ENCODE results near the gene DEFB132.

The DEFB132 gene

DNA sequence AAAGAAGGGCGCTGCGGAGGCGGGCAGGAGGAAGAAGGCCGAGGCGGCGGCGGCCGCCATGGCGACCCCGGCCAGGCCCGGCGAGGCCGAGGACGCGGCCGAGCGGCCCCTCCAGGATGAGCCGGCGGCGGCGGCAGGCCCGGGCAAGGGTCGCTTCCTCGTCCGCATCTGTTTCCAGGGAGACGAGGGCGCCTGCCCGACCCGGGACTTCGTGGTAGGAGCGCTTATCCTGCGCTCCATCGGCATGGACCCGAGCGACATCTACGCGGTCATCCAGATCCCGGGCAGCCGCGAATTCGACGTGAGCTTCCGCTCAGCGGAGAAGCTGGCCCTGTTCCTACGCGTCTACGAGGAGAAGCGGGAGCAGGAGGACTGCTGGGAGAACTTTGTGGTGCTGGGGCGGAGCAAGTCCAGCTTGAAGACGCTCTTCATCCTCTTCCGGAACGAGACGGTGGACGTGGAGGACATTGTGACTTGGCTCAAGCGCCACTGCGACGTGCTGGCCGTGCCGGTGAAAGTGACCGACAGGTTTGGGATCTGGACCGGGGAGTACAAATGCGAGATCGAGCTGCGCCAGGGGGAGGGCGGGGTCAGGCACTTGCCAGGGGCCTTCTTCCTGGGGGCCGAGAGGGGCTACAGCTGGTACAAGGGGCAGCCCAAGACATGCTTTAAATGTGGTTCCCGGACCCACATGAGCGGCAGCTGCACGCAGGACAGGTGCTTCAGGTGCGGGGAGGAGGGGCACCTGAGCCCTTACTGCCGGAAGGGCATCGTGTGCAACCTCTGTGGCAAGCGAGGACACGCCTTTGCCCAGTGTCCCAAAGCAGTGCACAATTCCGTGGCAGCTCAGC is 40.6 kb downstream of the DEFB132 start:
- no peak for DNase-seq (ENCODE audit: low read depth, low spot score)
- Histone ChIP-seq H3K36me3 (ENCODE audit: insufficient read depth, insufficient read length, low read length) (peaks cover 13% of the 10 kb centered on the region), H3K9me3 (ENCODE audit: insufficient read depth, low read length) (peaks cover 10% of the 10 kb centered on the region; the same call in 1 of the 2 replicates), H3K4me3 (ENCODE audit: insufficient read length, low read depth) (peak overlapping the region; percentile 86), H3K4me1 (ENCODE audit: insufficient read depth, insufficient read length) (peaks cover 2% of the 10 kb centered on the region), H3K27me3 (ENCODE audit: insufficient read depth, insufficient read length) (peaks cover 17% of the 10 kb centered on the region), H3K9ac (ENCODE audit: insufficient read length, low read depth) (peak overlapping the region; percentile 97)
- TF ChIP-seq YY1 (IDR thresholded peaks at IDR 0.05; ENCODE audit: insufficient read depth, insufficient read length) (no peak), SUZ12 (IDR thresholded peaks at IDR 0.05; ENCODE audit: extremely low read depth, insufficient read depth, insufficient read length) (no peak), ZNF274 (IDR thresholded peaks at IDR 0.05; ENCODE audit: low read depth, low read length) (no peak)

DNA sequence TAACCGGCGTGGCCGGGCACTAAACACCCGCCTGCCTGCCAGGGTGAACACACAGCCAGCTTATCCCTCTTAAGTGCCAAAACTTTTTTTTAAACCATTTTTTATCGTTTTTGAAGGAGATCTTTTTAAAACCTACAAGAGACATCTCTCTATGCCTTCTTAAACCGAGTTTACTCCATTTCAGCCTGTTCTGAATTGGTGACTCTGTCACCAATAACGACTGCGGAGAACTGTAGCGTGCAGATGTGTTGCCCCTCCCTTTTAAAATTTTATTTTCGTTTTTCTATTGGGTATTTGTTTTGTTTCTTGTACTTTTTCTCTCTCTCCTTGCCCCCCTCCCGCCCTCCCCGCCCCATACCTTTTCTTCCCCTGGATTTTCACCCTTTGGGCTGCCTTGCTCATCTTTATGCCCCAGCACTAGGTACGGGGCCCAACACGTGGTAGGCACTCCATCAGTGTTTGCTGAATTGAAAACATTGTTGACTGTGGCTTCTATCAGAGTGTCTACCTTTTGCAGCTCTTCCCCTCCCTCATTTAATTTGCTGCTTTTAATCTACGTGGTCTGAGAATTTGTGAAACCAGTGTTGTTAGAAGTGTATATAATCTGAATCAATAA is 41.4 kb downstream of the DEFB132 start:
- Histone ChIP-seq H3K4me1 (ENCODE audit: insufficient read depth, insufficient read length) (peaks cover 2% of the 10 kb centered on the region), H3K27me3 (ENCODE audit: insufficient read depth, insufficient read length) (peaks cover 17% of the 10 kb centered on the region), H3K36me3 (ENCODE audit: insufficient read depth, insufficient read length, low read length) (peaks cover 13% of the 10 kb centered on the region), H3K9me3 (ENCODE audit: insufficient read depth, low read length) (peaks cover 13% of the 10 kb centered on the region; the same call in 1 of the 2 replicates), H3K9ac (ENCODE audit: insufficient read length, low read depth) (peak overlapping the region; percentile 97), H3K4me3 (ENCODE audit: insufficient read length, low read depth) (peak overlapping the region; percentile 86)
- TF ChIP-seq ZNF274 (IDR thresholded peaks at IDR 0.05; ENCODE audit: low read depth, low read length) (no peak), YY1 (IDR thresholded peaks at IDR 0.05; ENCODE audit: insufficient read depth, insufficient read length) (no peak), SUZ12 (IDR thresholded peaks at IDR 0.05; ENCODE audit: extremely low read depth, insufficient read depth, insufficient read length) (no peak)
- no peak for DNase-seq (ENCODE audit: low read depth, low spot score)

DNA sequence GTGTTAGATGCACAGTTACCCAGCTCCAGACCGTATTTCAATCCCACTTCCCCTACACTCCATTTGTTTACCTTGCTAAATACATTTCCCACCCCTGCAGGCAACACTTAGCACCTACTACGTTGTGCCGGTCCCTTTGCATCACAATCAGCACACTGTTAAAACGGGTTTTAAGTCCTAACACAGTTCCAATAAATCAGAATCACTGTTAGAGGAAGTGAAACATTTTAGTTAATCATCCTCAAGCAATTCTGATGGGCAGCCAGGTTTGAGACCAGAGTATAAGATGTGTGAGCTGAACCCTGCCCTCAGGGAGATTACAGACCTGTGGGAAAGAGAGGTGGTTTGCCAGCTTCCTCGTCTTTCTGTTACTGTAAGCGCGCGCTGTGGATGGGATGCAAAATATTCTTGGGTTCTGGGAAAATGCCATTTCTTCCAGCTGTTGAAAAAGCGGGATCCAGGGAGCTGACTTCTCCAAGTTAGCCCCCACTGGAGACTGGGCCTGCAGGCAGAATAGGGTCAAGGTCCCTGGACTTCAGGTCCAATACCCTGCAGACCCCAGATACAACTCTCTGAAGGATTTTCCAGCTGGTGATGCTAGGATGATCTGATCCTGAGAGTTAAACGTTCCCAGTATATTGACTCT is 42.9 kb downstream of the DEFB132 start:
- no peak for DNase-seq (ENCODE audit: low read depth, low spot score)
- Histone ChIP-seq H3K36me3 (ENCODE audit: insufficient read depth, insufficient read length, low read length) (peaks cover 13% of the 10 kb centered on the region), H3K9ac (ENCODE audit: insufficient read length, low read depth) (peak overlapping the region; percentile 52), H3K4me1 (ENCODE audit: insufficient read depth, insufficient read length) (peaks cover 2% of the 10 kb centered on the region), H3K4me3 (ENCODE audit: insufficient read length, low read depth) (peak overlapping the region; percentile 9), H3K9me3 (ENCODE audit: insufficient read depth, low read length) (peaks cover 13% of the 10 kb centered on the region; the same call in 1 of the 2 replicates), H3K27me3 (ENCODE audit: insufficient read depth, insufficient read length) (peaks cover 6% of the 10 kb centered on the region)
- TF ChIP-seq ZNF274 (IDR thresholded peaks at IDR 0.05; ENCODE audit: low read depth, low read length) (no peak), YY1 (IDR thresholded peaks at IDR 0.05; ENCODE audit: insufficient read depth, insufficient read length) (no peak), SUZ12 (IDR thresholded peaks at IDR 0.05; ENCODE audit: extremely low read depth, insufficient read depth, insufficient read length) (no peak)

DNA sequence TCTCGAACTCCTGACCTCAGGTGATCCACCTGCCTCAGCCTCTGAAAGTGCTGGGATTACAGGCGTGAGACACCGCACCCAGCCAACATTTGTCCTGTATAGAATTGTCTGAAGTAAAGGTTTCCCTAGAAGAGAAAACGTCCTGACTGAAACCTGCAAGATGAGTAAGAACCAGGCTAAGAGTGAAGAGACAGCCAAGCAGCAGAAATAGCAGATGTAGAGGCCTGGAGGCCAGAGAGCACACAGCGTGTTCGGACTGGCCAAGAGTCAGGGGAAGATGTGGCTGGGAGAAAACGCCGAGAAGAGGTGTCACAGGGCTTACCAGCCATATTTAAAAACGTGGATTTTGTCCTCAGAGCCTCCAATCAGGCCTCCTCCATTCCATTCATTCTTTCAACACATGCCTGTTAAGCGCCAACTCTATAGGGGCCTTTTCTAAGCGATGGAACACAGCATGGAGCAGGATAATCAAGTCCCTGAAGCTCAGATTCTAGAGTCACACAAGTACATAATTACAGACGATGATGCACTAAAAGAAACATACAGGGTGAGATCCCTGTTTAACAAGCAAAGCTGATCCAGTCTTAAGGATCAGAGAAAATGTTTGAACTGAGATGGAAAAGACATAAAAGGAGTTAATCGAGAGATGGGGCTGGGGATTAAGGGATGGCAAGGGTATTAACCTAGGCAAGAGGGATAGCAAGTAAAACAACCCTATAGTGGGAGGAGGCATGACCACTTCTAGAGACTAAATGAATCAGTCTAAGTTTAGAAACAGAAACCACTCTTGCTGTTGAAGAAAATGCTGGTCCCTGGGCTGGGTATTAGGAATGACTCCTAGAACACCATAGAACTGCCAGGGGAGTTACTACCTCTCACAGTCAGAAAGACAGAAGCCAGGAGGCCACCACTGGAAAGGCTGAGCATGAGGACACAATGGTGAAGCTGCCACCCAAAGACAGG is 44.6 kb downstream of the DEFB132 start:
- Histone ChIP-seq H3K4me3 (ENCODE audit: insufficient read length, low read depth) (no peak overlapping the region), H3K9ac (ENCODE audit: insufficient read length, low read depth) (no peak overlapping the region), H3K9me3 (ENCODE audit: insufficient read depth, low read length) (peaks cover 13% of the 10 kb centered on the region; the same call in 1 of the 2 replicates), H3K4me1 (ENCODE audit: insufficient read depth, insufficient read length) (peaks cover 2% of the 10 kb centered on the region), H3K36me3 (ENCODE audit: insufficient read depth, insufficient read length, low read length) (peaks cover 13% of the 10 kb centered on the region), H3K27me3 (ENCODE audit: insufficient read depth, insufficient read length) (no peaks in the 10 kb centered on the region)
- TF ChIP-seq ZNF274 (IDR thresholded peaks at IDR 0.05; ENCODE audit: low read depth, low read length) (no peak), YY1 (IDR thresholded peaks at IDR 0.05; ENCODE audit: insufficient read depth, insufficient read length) (no peak), SUZ12 (IDR thresholded peaks at IDR 0.05; ENCODE audit: extremely low read depth, insufficient read depth, insufficient read length) (no peak)
- no peak for DNase-seq (ENCODE audit: low read depth, low spot score)

DNA sequence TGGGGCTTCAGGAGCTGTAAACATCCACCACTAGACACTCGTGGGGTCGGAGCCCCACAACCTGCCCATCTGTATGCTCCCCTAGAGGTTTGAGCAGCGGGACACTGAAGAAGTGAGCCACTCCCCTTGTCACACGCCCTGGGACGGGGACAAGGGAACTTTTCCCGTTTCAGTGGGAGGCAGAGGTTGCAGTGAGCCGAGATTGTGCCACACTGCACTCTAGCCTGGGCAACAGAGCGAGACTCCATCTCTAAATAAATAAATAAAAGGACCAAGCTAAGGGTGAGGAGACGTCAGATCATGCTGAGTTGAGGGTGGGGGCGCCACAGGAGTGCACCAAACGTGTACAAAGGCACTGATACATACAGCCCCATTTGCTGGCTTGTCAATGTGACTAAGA is 48.2 kb downstream of the DEFB132 start:
- Histone ChIP-seq H3K4me3 (ENCODE audit: insufficient read length, low read depth) (no peak overlapping the region), H3K9ac (ENCODE audit: insufficient read length, low read depth) (no peak overlapping the region), H3K4me1 (ENCODE audit: insufficient read depth, insufficient read length) (peaks cover 2% of the 10 kb centered on the region), H3K27me3 (ENCODE audit: insufficient read depth, insufficient read length) (no peaks in the 10 kb centered on the region), H3K36me3 (ENCODE audit: insufficient read depth, insufficient read length, low read length) (no peaks in the 10 kb centered on the region), H3K9me3 (ENCODE audit: insufficient read depth, low read length) (peaks cover 8% of the 10 kb centered on the region; the same call in 1 of the 2 replicates)
- no peak for DNase-seq (ENCODE audit: low read depth, low spot score)
- TF ChIP-seq ZNF274 (IDR thresholded peaks at IDR 0.05; ENCODE audit: low read depth, low read length) (no peak), YY1 (IDR thresholded peaks at IDR 0.05; ENCODE audit: insufficient read depth, insufficient read length) (no peak), SUZ12 (IDR thresholded peaks at IDR 0.05; ENCODE audit: extremely low read depth, insufficient read depth, insufficient read length) (no peak)

DNA sequence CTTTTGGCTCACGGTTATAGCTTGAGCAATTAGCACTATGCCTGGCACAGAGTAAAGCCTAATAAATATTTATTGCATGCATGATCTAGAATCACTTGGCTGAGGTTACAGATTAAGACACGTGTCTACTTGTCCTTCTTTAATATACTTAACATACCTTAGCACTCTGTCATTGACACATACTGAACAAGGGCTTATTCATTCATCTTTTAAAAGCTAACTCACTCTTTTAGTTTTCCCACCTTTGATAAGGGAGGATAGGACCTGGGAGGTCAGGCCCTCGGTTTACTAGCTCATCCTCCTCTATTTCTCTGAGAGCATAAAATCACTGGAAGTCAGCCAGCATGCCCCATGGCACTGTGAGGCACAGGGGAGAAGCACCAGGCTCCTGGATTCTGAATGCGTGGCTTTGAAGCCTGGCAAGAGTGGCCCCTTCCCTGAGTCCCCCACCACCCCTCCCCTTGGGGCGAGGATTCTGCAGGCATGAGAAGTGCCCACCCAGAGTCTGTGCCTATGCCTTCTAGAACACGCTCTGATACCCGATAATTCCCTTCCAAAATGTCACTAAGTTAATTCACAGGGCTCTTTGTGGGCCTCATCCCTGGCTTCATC is 51.0 kb downstream of the DEFB132 start:
- Histone ChIP-seq H3K9ac (ENCODE audit: insufficient read length, low read depth) (no peak overlapping the region), H3K27me3 (ENCODE audit: insufficient read depth, insufficient read length) (no peaks in the 10 kb centered on the region), H3K36me3 (ENCODE audit: insufficient read depth, insufficient read length, low read length) (no peaks in the 10 kb centered on the region), H3K4me3 (ENCODE audit: insufficient read length, low read depth) (no peak overlapping the region), H3K4me1 (ENCODE audit: insufficient read depth, insufficient read length) (no peaks in the 10 kb centered on the region), H3K9me3 (ENCODE audit: insufficient read depth, low read length) (no peaks in the 10 kb centered on the region)
- no peak for DNase-seq (ENCODE audit: low read depth, low spot score)
- TF ChIP-seq YY1 (IDR thresholded peaks at IDR 0.05; ENCODE audit: insufficient read depth, insufficient read length) (no peak), ZNF274 (IDR thresholded peaks at IDR 0.05; ENCODE audit: low read depth, low read length) (no peak), SUZ12 (IDR thresholded peaks at IDR 0.05; ENCODE audit: extremely low read depth, insufficient read depth, insufficient read length) (no peak)
